ENCODE results near the gene ZNF738. TPM values are rescaled to one million over a fixed set of nuclear protein-coding genes. Genes with fewer than 3 reads are reported as not detected.

Gene ZNF738
- total RNA-seq, 4 donors from 2014 or later, result 0.34 to 4.5 (median 2.1) TPM

DNA sequence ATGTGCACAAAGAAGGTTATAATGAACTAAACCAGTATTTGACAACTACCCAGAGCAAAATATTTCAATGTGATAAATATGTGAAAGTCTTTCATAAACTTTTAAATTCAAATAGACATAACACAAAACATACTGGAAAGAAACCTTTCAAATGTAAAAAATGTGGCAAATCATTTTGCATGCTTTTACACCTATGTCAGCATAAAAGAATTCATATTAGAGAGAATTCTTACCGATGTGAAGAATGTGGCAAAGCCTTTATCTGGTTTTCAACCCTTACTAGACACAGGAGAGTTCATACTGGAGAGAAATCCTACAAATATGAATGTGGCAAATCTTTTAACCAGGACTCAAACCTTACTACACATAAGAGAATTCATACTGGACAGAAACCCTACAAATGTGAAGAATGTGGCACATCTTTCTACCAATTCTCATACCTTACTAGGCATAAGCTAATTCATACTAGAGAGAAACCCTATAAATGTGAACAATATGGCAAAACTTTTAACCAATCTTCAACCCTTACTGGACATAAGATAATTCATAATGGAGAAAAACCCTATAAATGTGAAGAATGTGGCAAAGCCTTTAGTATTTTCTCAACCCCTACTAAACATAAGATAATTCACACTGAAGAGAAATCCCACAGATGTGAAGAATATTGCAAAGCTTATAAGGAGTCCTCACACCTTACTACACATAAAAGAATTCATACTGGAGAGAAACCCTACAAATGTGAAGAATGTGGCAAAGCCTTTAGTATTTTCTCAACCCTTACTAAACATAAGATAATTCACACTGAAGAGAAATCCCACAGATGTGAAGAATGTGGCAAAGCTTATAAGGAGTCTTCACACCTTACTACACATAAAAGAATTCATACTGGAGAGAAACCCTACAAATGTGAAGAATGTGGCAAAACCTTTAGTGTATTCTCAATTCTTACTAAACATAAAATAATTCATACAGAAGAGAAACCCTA, 64.5 kb downstream of the ZNF738 start:
- intact Hi-C loops (cut with DNase I; ENCODE audit: low total_unique reads), result no loop called here
- H3K4me3 ChIP-seq (ENCODE audit: low read depth, poor library complexity, severe bottlenecking), result no peak overlapping the region
- 94 to 95% methylated on average over 1 of the region's 1 CpG for WGBS, 2 donors
- TF ChIP-seq POLR2A (IDR thresholded peaks at IDR 0.05), result no peak
- TF ChIP-seq, protein P1, sequence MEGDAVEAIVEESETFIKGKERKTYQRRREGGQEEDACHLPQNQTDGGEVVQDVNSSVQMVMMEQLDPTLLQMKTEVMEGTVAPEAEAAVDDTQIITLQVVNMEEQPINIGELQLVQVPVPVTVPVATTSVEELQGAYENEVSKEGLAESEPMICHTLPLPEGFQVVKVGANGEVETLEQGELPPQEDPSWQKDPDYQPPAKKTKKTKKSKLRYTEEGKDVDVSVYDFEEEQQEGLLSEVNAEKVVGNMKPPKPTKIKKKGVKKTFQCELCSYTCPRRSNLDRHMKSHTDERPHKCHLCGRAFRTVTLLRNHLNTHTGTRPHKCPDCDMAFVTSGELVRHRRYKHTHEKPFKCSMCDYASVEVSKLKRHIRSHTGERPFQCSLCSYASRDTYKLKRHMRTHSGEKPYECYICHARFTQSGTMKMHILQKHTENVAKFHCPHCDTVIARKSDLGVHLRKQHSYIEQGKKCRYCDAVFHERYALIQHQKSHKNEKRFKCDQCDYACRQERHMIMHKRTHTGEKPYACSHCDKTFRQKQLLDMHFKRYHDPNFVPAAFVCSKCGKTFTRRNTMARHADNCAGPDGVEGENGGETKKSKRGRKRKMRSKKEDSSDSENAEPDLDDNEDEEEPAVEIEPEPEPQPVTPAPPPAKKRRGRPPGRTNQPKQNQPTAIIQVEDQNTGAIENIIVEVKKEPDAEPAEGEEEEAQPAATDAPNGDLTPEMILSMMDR (IDR thresholded peaks at IDR 0.05), result no peak
- no peak for DNase-seq (ENCODE audit: low spot score in 2 of 2)

Other genes with a start within 250 kb of the ZNF738 start
- 10 to 100 TPM; 20.4 to 49.0 (median 27.4) TPM for gene ZNF431, start 217.0 kb upstream of the ZNF738 start, total RNA-seq
- 1 to 10 TPM; 3.1 to 6.6 (median 3.4) TPM for gene ZNF708, start 29.6 kb upstream of the ZNF738 start, total RNA-seq
- 10 to 100 TPM in 3 of 4 donors, 1 to 10 TPM in 1; 7.8 to 25.5 (median 16.2) TPM for gene ZNF493, start 38.1 kb downstream of the ZNF738 start, total RNA-seq
- gene ZNF429, start 146.6 kb downstream of the ZNF738 start, total RNA-seq, result 10 to 100 TPM in 3 of 4 donors, 1 to 10 TPM in 1; 5.0 to 14.9 (median 11.8) TPM